Stimulated activated CD8-positive, alpha-beta memory T cell treated with anti-CD3 and anti-CD28 coated beads, Interleukin-15, amount 100 ng/mL, for 24 hours (primary cell): ENCODE results near the gene PPARG.
"Not testable (repeated sequence)": the region's sequence is repeated elsewhere in the genome, so short reads cannot be mapped to it uniquely, and the experiment has no call there.

Source experiments
- DNase-seq: peaks from one replicate; pipeline ENCODE4 v3.0.0-alpha.2; 2020; ENCODE audit warnings: low read depth

The PPARG gene

DNA sequence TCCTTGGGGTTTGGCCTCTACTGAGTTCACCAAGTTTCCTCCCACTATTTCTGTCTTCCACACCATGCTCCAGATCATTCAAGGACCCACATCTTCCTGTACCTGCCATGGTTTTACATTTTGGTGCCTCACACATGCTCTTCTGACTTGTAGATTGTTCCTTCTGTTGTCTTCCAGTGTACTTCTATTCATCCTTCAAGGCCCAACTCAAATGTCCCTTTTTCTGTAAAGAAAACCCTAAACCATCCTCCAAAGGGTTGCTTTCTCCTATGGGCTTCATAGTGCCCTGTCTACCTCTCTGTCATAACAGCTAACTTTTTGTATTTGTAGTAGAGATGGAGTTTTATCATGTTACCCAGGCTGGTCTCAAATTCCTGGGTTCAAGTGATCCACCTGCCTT, 175.3 kb downstream of the PPARG start:
- DNase-seq = no peak

DNA sequence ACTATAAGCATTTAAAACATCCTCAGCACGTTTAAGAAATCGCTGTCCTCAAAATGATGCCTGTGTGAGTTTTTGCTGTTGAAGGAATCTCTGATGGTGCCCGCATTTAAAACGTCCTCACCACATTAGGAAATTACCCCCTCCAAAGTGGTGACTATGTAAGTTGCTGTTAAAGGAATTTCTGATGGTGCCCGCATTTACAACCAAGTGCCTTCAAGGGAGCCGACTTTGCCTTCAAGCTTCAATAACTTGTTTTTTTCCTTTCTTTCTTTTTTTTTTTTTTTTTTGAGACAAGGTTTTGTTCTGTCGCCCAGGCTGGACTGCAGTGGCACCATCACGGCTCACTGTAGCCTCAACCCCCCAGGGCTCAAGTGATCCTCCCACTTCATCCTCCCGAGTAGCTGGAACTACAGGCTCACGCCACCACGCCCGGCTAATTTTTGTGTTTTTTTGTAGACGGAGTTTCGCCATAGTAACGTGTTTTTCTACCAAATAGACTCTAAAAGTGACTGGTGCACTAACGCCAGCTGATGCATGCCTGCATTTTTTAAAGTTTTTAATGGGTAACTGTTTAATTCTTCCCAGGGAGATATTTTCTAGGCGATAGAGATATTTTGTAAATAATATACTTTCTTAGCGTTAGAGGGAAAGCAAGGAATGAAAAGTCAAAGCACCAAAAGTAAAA, 176.4 kb downstream of the PPARG start:
- DNase-seq = no peak

DNA sequence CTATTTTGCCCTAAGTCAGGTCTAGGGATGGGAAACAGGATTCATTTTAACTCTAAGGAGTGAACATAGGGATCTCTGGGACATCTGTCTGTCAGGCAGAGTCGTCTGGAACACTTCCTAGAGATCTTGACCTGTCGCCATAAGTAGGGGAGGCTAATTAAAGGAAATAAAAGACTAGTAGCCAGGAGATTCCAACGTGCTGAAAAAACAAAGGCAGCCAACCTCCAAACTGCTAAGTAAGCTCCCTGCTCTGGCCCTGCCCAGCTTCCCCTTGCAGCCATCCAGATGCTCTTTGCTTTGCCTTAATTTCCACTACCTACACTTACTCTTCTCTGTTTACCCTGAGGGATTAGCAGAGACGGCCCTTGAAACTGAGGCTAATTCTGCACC, 177.0 kb downstream of the PPARG start:
- DNase-seq = no peak

DNA sequence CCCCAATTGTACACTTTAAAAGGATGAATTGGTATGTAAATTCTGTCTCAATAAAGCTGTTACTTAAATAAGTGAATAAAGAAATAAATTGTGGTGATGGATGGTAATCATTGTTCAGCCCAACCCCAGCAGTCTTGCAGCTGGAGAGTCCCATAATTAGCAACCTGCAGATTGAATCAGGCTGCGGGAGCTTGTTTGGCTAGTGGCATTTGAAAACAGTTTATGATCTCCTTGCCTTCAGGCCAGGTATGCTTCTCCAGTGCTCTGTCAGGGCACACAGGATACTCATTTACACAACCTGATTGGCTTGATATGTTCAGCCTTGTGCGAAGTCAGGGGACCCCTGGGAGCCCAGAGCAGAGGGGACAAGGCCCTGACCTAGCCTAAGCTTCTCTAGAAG, 178.9 kb downstream of the PPARG start:
- no peak for DNase-seq

DNA sequence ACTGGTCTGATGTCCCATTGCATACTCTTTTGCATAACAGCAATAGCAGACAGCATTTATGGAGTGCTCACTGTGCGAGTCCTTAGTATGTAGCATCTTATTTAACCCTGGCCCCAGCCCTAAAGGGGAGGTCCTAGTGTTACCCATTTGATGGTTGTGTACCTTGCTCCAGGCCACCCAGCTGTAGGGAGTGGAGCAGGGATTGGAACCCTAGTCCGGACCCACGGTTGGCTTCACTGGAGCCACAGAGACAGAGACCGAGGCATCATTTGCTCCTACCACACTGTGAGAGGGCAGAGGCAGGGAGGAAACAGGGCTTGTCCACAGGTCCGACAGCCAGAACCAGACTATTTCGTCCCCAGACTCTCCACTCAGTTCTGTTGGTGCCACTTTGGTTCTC, 179.4 kb downstream of the PPARG start:
- DNase-seq = no peak

DNA sequence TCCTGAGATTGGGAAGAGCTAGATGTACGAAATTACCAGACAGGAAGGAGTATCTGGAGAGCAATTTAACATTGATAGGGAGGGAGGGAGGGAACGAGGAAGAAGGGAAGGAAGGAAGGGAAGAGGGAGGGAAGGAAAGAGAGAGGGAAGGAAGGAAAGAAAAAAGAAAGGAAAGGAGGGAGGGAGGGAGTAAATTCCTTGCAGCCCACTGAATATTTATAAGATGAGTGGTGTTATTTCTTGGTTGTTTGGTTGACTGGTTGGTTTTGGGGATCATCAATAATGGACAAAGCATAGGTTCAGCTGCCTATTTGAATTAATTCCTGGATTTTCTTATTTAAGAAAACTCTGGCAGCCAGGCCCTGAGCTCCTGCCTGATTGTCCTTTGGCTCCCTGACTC, 179.9 kb downstream of the PPARG start:
- no peak for DNase-seq

DNA sequence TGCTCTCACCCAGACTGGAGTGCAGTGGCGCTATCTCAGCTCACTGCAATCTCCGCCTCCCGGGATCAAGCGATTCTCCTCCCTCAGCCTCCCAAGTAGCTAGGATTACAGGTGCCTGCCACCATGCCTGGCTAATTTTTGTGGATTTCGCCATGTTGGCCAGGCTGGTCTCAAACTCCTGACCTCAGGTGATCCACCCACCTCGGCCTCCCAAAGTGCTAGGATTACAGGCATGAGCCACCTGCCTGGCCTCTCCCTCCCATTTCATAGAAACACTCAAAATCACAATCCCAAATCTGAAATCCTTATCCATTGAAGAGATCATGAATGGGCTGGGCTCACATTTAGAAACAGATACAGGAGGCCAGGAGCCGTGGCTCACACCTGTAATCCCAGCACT, 180.4 kb downstream of the PPARG start:
- DNase-seq = not testable (repeated sequence)

DNA sequence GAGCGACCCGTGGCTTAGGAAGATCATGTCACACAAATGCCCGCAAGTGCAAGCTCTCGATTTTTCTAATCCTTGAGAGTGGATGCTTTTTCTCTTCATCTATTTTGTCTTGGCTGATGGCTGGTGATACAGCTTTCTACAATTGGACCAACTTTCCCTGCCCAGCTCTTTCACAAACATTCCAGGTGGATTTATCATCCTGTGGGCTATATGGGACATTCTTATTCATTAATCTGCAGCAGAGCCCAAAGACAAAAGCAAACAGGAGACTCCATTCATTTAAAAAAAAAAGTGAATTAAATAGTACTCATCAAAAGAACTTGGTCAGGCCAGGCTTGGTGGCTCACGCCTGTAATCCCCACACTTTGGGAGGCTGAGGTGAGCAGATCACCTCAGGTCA, 181.2 kb downstream of the PPARG start:
- no peak for DNase-seq

DNA sequence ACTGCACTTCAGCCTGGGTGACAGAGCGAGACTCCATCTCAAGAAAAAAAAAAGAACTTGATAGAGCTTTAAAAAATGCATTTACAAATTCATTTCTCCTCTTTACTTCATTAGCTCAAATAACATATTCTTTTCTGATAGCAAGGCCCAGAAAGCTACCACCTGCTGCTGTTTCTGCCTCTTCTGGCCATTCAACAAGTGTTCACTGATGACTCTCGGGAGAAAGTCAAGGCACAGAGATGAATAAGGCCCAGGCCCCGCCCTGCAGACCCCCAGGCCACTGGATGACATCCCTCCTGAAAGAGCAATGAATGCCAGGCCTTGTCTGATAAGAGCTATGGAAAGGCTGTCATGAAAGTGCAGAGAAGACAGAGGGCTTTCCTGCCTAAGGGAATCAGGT, 181.8 kb downstream of the PPARG start:
- no peak for DNase-seq

DNA sequence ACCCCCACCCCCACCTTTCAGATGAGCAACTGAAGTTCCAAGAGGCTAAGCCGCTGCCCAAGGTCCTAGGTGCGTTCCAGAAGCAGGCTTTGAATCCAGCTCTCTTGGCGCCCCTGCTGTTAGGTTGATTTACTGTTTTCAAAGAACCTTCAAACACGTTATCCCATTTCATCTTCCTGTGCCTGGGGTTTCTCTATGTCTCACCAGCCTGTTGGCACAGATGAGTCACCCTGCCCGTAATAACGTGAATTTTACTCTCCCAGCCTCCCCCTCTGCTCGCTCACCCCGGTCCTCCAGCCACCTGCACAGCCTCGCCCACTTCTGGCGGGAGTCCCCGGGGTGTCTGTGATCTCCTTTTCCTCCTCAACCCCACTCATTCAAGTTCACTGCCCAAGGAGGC, 182.4 kb downstream of the PPARG start:
- no peak for DNase-seq

DNA sequence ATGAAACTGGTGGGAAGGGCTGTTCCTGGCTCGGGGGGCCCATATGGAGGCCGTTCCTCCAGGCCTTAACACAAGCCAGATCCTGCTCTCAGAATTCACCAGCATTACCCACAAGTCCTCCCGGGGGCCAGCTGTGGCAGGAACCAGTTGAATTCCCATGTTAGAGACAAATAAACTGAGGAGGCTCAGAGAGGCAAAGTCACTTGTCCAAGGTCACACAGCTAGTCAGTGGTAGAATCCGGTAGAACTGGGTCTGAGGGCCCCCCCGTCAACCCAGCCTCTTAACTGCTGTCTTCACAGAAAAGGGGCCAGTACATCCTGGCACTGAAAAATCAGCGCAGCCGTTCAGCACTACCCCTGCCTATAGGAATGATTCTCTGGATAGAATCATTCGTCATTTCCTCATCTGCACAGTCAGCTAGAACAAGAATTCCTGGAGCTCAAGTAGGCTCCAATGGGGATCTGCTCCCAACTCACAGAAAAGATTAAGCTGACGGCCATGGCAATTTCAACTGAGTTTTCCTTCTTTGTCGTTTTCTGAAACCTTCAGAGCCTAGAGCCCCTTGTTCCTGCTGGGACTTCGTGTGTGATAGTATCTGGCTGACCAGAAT, 183.2 kb downstream of the PPARG start:
- no peak for DNase-seq

DNA sequence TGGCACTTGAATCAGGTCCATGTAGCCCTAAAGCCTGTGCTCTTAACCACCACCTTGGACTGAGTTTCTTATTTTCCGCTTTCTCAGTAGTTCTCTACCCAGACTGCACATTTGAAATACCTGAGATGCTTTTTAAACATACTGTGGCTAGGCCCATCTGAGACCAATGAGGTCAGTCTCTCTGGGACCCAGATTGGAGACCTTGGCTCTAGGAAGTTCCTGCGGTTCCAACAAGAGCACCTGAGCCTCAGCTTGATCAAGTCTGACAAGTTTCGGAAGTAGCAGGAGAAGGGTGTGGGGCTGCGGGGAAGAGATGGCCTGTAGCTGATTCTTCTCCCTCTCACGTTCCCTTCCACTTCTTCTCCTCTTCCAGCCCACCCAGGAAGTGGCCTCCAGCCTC, 183.9 kb downstream of the PPARG start:
- DNase-seq = no peak

DNA sequence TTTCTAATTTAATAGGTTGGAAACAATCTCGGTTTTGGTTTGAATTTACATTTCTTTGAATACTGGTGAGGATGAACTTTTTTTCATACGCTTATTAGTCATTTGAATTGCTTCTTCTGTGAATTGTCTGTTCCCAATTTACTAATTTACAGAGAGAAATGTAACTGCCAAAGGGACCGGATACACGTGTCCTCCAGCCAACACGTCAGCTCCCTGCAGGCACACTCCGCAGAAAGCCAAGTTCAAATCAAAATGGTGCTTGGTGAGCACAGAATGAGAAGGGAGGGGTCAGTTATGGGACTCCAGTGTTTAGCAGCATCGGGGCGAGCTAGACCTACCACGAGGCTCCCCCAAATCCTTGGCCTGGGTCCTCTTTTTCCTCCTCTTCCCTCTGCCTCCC, 184.6 kb downstream of the PPARG start:
- DNase-seq = no peak

DNA sequence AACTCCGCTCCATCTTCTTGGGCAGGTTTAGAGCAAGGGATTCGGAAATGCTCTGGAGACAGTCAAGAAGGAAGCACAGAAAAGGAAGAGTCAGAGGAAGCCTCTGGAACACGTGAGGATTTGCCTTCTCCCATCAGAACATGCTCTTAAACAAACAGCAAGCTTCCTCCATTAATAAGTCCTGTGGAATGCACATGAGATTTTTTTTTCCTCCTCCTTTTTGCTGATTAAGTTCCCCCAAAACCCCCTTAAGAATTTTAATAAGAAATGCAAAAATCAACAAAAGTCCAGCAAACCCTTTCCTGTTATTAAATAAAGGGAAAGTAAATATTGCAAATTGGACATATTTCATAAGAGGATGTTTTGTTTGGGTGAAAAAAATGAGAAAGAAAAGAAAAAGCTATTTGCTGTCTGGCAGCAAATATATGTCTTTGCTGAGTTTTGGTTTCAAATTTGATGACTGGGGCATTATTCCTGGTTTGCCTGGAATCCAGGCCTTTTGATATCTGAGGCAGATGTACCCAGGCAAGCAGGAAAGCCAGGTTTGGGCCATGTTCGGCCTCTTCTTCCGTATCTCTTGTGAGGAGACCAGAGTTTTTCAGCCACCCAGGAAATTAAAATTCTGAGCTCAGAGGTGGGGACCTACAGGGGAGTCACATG, 187.5 kb downstream of the PPARG start:
- DNase-seq = no peak

DNA sequence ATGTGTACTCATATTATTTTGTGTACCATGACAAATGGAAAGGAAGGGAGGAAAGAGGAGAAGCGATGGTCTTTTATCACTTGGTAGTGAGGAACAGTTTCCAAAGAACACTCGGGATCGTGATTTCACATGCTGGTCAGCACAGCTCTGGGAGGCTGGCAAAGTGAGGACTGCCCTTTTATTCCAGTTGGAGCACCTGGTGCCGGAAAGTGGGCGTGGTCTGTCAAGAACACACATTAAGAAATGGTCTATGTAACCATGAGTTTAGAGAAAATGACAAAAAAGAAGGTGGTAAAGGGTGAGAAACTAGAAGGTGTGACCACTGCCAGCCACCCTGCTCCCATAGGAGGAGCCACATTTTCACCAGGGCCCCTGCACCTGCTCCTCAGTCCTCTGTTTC, 188.4 kb downstream of the PPARG start:
- no peak for DNase-seq

DNA sequence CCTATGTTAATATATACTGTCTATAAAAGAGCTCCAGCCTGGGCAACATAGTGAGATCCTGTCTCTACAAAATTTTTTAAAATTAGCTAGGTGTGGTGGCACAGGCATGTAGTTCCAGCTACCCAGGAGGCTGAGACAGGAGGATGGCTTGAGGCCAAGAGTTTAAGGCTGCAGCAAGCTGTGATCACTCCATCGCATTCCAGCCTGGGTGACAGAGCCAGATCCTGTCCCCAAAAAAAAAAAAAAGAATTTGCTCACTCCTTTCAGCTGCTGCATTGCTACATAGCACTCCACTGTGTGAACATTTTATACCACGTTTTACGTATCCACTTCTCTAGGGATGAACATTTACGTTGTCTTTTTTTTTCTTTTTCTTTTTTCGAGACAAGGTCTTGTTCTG, 189.5 kb downstream of the PPARG start:
- DNase-seq = no peak

DNA sequence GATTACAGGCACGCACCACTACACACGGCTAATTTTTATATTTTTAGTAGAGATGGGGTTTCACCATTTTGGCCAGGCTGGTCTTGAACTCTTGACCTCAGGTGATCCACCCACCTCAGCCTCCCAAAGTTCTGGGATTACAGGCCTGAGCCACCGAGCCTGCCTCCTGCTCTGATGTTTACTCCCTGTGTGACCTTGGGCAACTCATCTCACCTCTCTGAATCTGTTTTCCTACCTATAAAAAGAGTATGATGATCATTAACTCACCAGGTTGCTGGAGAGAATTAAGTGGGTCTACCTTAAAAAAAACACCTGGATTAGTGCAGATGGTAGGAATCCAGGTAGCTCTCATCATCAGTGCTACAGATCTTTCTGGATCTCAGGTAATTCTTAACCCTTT, 190.3 kb downstream of the PPARG start:
- not testable (repeated sequence) for DNase-seq

DNA sequence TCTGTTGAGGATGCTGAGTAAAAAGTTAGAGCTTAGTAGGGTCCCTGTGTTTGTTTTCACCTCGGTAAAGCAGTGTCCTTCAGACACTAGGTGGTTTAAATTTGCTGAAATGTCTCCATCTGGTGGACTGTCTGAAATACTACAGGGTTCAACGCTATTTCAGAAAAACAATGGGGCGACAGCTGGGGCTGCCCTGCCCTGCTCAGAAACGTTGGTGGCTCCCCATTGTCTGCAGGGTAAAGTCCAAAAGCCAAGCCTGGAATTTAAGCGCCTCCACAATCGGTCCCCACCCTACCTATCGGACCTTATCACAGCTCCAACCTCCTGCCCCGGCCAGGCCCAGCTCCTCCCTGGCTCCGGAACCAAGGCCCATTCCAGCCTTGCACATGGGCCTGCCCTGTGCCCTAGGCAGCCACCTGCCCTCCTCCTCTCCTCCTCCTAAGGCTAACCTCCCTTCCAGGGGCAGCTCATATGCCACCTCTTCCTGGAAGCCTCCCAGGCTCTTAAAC, 191.1 kb downstream of the PPARG start:
- DNase-seq = no peak

DNA sequence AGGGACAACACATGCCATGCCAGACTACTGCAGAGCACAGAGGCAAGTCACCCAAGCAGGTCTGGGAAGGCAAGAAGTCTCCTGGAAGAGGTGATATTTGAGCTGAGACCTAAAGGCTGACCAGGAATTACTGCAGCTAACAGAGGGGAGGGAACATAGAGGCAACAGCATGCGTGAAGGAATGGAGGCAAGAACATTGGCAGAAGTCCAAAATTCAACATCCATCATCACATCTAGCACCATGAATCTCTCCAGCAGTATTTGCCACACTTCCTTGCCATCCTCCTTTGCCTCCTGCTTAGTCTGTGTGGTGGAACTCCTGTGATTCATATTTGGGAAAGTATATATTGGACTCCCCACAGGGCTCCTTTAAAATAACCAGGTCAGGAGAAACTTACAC, 194.5 kb downstream of the PPARG start:
- DNase-seq = no peak

DNA sequence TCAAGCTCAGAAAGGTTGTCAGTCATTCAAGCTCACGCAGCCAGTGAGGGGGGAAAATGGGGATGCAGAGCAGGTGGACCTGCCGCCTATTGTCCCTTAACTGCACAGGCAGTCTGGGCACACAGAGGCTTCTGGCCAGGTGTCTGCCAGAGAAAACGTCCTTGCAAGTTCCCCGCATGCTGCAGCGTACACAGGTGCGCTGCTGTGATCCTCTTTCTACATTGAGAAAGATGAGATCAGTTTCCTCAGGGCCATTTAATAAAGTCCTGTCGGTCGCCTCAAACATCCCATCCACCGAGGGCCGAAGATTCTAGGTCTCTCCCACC, 195.0 kb downstream of the PPARG start:
- DNase-seq = peak; percentile 5
